Eye (tissue), 1 donor: ENCODE measurements around the gene OPCML.
A peak's percentile ranks its signal among the peaks of the same experiment; 100 is the strongest.

Experiments used
- DNase-seq: peaks from one replicate; pipeline ENCODE4 v3.0.0-alpha.2; 2015

Gene OPCML

GRCh38 chr11:132640952-132641351 is 891.3 kb downstream of the OPCML start:
- DNase-seq = no peak

GRCh38 chr11:132639986-132640385 is 892.3 kb downstream of the OPCML start:
- DNase-seq = no peak

GRCh38 chr11:132639403-132639802 is 892.9 kb downstream of the OPCML start:
- no peak for DNase-seq

DNA sequence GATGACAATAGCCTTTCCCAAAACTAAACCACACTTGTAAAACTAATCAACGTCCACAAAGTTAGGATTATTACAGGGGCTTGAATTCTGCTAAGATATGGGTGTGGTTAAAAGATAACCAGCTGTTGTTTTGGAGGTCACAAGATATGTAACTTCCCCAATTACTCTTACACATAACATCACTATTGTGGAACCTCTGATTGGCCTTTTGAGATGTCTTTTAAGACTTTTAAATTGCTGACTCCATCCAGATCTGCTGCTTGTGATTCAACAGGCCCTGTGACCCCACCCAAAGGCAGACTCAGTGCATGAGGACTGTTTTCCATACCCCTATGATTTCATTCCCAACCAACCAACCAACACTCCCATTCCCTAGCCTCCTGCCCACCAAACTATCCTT is 893.9 kb downstream of the OPCML start:
- no peak for DNase-seq

DNA sequence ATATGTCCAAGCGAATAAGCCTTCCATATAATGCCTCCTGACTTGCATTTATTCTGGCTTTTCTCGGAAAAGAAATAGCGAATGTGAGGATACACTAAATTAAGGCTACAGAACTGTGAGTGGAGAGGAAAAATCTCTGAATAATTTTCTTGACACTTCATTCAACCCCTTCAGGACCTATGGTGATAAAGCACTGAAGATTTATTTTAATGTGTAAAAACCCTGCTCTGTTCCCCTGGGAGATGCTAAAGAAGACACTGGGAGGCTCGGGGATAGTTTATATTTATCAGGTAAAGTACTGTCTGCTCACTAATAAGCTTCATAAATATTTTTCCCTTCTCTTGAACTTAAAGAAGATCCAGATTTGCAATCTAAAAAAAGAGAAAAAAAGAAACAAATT is 895.8 kb downstream of the OPCML start:
- no peak for DNase-seq

DNA sequence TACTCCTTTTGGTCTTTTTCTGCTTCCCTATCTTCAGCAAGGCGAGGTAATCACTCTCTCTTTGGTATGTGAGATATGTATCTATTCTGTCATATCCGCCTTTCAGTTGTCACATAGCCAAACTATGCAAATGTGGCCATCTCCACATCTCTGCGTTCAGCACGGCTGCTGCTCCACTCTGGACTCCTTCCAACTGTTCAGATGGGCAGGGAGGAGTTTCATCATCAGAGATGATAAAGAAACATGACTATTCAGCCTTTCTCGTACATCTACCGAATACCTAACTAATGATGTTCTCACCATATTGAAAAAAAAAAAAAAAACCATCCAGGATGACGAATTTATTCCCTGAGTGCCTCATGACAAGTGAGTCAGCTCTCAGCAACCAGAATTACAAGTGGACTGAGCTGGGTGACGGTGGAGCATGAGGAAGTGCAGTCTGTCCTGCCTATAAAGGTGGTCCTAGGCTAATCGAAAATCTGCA is 899.6 kb downstream of the OPCML start:
- DNase-seq = peak; percentile 59

GRCh38 chr11:132631989-132632388 is 900.3 kb downstream of the OPCML start:
- DNase-seq = no peak

DNA sequence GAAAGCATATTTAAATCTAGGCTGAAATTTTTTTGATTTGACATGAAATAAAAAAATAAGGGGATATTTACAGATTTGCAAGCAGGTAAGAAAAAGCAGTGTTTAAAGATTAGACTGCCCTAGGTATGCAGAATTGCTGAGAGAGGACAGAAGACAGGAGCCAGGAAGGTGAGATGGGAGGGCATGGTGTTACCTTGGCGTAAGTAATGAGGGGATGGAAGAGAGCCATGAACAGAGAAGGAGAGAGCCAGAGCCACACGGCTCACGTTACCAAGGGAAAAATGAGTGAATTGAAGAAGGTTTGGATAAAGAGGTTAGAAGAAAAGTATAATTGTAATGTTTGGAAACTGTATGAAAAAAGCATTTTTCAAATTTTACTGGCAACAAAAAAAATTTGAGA is 904.3 kb downstream of the OPCML start:
- DNase-seq = no peak

DNA sequence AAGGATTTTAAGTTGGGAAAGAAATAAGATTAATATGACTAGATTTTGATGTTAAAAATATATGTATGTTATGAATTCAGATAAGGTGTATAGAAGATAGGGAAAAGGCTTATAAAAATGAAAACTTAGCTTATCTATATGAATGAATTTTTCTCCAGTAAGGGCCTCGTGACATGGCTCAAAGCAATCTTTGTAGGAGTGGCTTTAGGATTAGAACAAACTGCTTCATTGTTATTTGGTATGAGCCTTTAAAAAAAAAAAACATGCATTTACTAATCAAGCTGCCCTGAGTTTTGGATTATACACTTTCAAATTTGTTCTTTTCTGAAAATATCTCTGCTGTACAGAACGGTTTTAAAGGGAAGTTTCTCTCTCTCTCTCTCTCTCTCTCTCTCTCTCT is 905.9 kb downstream of the OPCML start:
- DNase-seq = no peak

DNA sequence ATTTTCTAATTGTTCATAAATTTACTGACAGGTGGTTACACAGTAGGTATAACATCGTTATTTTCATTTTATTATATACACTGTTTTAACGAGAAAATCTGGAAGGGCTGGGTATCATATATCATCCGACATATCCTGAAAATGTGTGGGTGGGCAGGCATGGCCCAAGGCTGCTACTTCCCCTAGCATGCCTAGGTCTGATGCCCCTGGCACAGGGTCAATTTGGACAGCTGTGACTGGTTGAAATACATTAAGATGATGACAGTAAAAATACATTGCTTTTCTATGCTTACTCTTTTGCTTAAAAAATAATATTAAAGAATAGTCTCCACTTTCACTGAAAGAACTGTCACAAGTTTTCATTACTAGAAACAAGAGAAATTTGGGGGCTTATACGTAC is 908.8 kb downstream of the OPCML start:
- no peak for DNase-seq

GRCh38 chr11:132621976-132622580 is 910.2 kb downstream of the OPCML start:
- DNase-seq = no peak

GRCh38 chr11:132620423-132620822 is 911.9 kb downstream of the OPCML start:
- no peak for DNase-seq

- DNase-seq = no peak
Observed at GRCh38 chr11:132610791-132611190, 921.5 kb downstream of the OPCML start.

DNA sequence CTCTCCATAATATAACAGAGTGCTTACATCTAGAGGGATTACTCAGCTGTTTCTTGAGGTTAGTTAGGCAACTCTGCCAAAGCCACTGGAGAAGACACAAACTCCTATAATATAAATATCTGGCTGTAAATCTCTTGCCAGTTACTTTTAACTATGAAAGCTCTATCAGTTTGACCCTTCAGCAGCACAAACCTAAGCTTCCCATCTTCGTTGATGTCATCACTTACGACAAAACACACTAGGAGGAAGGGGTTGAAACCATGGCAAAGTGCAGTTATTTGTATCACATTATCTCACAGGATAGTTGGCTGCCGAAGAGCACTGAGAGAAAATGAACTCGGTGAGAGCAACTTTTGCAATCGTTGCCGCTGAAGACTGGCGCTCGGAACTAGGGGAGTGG is 922.1 kb downstream of the OPCML start:
- DNase-seq = no peak

- DNase-seq = no peak
Observed at GRCh38 chr11:132607575-132607974, 924.7 kb downstream of the OPCML start.

DNA sequence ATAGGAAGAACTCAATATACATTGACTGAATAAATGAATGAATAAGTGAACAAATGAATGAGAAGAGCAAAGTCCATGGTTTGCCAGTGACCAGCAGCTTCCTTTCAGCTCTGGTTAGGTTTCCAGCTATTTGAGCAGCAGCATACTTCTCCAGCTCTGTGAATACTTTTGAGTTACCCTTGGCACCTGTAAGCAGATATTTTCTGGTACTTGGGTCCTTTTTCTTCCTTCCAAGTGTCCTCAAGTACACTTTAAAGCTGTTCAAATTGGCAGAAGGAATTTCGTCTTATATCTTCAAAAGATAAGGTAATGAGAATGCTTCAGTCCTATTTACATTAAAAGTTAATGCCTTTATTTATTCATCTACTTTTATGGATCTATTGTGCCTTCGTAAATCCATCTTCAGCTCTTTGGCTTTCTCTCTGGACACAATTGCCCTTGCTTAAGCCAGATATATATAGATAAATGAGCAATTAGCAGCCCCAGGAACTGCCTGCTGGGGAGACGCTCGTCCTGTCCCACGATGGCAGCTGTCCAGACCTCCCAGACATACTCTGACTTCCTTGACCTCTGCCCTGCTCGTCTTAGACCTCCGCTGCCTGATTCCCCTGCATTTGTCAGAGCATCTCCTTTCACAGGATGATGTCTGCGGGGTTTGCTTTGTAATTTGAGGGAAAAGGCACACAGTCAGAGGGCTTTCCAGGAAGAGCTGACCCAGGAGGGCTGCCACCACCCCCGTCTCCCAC is 926.3 kb downstream of the OPCML start:
- DNase-seq = peak; percentile 54

GRCh38 chr11:132604431-132604830 is 927.9 kb downstream of the OPCML start:
- DNase-seq = peak; percentile 38

DNA sequence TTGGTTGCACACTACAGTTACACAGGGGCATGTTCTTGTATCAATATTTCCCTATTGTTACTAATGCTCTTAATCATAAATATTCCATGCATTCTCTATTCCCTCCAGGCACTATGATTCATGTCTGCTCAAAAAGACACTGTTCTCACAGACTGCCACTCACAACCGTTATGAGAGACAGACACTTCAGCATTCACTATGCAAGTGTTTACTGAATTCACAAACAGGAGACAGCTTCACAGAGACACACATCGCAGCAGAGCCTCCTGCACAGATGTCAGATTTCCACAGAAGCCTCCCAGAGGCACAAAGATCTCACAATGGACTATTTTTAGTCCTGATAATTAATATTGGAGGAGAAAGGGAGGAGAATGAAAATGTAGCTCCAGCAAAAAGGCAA is 930.4 kb downstream of the OPCML start:
- DNase-seq = peak; percentile 24

DNA sequence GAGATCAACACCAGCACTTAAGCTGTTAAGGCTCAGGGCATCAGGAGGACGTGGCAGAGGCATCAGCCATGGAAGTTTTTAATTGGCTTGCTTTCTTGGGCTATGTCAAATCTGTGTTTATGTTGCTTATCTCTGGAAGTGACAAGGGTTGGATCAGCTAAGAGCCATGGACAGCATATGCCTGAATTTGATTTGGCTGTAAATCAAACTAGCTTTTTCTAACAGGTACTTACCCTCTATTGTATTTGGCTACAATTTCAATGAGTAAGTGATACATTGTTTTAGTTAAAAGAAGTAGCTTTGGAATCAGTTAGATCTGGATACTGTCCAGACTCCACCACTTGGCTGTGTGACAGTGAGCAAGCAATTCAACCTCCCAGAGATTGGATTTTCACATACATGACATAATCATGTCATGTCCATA is 936.6 kb downstream of the OPCML start:
- peak; percentile 64 for DNase-seq

DNA sequence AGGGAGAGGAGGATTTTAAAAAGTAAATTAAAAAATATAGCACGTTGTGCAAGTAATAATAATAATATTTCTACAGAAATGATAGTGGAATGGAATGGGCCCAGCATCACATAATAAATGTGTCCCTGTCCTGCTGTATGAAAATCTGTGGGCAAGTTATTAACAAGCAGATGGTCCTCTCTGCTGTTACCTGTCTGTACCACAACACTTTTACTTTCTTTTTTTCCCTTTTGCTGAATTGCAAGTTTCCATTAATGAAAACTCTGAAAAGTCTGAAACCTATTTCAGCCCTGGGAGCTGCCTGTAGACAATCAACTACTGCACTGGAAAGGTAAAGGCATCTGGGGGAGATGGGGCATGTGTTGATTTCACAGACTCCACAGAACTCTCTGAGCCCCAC is 937.1 kb downstream of the OPCML start:
- no peak for DNase-seq

DNA sequence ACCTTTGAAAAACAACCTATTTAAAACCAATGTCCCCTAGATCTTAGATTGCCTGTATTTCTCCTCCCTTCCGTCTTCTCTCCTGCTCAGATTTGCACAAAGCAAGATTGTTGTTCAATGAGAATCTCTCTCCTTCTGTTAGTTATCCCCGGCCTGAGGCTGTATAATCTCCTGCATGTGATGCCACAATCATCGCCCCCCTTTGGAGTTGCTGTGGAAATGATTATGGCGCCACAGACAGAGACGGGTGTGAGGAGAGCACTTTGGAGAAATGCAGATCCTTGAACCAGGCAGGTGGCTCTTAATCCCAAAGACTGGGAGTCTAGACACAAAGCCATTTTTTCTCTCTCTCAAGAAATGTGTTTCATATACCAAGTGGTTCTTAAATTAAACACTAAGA is 941.3 kb downstream of the OPCML start:
- peak; percentile 27 for DNase-seq

DNA sequence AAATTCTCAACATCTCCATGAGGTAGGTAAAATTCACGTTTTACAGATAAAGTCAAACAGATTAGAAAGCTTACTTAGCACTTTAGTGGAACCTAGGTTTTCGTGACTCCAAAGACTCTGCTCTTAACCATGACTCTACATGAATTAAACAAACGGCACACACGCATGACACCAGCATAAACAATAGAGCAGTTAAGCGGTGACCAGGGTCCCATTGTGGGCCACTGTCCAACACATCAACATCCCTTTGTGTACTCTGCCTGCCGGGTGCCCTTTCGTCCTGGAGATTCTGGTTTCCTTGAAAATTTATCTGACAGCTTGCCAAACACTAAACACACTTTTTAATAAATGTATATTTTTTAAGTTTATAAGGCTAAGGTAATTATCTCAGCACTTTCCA is 941.7 kb downstream of the OPCML start:
- no peak for DNase-seq

DNA sequence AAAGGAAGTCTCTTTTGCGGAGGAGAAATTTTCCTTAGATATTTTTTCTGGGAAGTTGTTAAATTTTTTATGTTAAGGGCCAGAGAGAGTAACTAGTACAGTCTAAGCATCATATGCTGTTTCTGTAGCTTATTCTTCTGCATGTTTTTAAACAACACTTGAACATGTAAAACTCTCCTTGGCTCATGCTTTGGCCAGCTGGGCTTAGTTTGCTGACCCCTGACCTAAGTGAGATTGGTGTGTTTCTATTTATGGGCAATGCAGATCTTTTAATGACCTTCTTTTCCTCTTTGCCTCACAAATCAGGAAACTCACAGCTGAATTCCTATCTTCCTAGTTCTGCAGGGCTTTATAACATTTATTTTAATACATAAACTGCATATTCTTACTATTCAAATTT is 942.5 kb downstream of the OPCML start:
- DNase-seq = no peak

- no peak for DNase-seq
Observed at GRCh38 chr11:132588366-132588765, 943.9 kb downstream of the OPCML start.

DNA sequence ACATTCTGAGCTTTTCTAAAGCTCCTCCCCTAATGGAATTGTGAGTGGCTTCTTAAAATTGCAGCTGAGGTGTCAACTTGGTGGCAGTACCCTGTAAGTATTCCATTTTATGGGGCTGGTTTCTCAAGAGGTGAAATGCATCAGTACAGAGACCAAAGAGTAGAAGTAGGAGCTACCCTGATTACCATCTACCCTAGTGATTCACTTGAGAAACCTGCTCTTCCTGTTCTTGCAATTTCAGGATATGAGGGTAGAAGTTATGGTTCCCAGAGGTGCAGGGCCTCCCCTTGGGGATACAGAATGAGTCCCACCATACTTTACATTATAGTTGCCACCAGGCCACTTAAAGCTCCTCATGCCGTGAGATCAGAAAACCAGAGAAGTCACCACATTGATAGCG is 944.6 kb downstream of the OPCML start:
- no peak for DNase-seq
